ENCODE results near the gene C2orf15. TPM values are rescaled to one million over a fixed set of nuclear protein-coding genes. Genes with fewer than 3 reads are reported as not detected.

C2orf15 gene
- total and polyA plus RNA-seq, 9 of the 15 experiments (the other 6 are each of a cell fraction or from before 2014, with no cell fraction given): 0.04 to 0.27 (median 0.15) TPM; not detected in 1

DNA sequence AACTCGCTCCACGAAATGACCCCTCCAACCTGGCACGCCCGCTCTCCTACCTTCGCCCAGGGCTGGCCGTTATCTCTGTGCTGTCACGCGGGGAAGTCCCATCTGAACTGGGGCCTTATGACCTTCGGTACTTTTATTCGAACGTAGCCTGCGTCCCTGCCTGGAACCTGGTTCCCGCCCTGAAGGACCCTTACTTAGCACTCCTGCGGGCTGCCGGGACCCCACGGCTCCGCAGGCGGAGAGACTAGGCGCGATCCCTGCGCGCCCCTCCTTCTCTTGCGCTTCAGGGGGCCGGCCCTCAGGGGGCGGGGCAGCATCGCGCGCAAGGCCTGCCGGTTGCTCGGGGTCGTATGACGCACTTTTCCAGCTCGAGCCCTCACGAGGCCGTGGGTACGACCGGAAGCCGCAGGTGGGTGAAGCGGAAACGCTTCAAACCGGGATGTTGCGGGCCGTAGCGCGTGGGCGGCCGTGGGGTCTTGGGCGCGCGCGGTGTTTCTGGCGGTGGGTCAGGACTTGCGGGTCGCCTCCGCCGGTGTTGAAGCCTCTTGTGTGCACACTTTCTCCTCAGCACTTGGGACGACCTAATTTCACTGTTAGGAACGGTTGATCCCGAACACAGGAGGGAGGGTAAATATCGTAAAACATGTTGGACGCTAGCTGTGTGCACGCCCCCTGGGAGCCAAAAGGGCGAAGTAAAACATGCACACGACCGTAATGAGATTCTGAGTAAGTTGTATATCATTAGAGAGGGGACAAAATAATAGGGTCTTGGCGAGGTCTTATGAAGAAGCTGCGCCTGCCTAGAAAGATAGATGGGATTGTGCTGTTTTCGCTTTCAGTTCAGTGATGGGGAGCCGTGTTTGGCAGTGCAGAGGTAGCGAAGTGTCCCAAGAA lies 13.4 kb downstream of the C2orf15 start, which contains the start of the genes LIPT1 and TSGA10 (continued):
- TF ChIP-seq PRPF4 (IDR thresholded peaks at IDR 0.05; ENCODE audit: insufficient read depth, low read depth, low read length, poor library complexity, severe bottlenecking) (no peak), ZNF175 (CRISPR knock-in tag; IDR thresholded peaks at IDR 0.05; ENCODE audit: low read depth) (no peak), NEUROD1 (IDR thresholded peaks at IDR 0.05; ENCODE audit: borderline replicate concordance, low read depth, low read length, partially characterized antibody) (peak; percentile 15), SP1 (CRISPR knock-in tag; IDR thresholded peaks at IDR 0.05) (peak; percentile 78), GTF2E2 (tag; IDR thresholded peaks at IDR 0.05) (peak; percentile 80), FOSL1 (tag; conservative IDR thresholded peaks at IDR 0.05) (peak; percentile 60), LCOR (CRISPR knock-in tag; IDR thresholded peaks at IDR 0.05) (no peak), ZFP30 (CRISPR knock-in tag; IDR thresholded peaks at IDR 0.05; ENCODE audit: borderline replicate concordance) (no peak), CREM (IDR thresholded peaks at IDR 0.05; ENCODE audit: low read depth) (peak; percentile 92), PHB2 (IDR thresholded peaks at IDR 0.05; ENCODE audit: low read depth) (no peak; the same call in 1 of the 2 replicates), SAP30 (IDR thresholded peaks at IDR 0.05; ENCODE audit: borderline replicate concordance, insufficient read depth, low read depth, low read length, poor library complexity, severe bottlenecking) (peak; percentile 72), KDM4B (IDR thresholded peaks at IDR 0.05; ENCODE audit: borderline replicate concordance in 2 of 2, low read depth in 1 of 2) (peak in 1 of 2 experiments; percentile 35; a peak in 1 of 4 replicates), HDAC8 (tag; IDR thresholded peaks at IDR 0.05) (0 out of 2 replicates have a peak, but pooled peaks have one; percentile 30)
- TF ChIP-seq, protein P1, sequence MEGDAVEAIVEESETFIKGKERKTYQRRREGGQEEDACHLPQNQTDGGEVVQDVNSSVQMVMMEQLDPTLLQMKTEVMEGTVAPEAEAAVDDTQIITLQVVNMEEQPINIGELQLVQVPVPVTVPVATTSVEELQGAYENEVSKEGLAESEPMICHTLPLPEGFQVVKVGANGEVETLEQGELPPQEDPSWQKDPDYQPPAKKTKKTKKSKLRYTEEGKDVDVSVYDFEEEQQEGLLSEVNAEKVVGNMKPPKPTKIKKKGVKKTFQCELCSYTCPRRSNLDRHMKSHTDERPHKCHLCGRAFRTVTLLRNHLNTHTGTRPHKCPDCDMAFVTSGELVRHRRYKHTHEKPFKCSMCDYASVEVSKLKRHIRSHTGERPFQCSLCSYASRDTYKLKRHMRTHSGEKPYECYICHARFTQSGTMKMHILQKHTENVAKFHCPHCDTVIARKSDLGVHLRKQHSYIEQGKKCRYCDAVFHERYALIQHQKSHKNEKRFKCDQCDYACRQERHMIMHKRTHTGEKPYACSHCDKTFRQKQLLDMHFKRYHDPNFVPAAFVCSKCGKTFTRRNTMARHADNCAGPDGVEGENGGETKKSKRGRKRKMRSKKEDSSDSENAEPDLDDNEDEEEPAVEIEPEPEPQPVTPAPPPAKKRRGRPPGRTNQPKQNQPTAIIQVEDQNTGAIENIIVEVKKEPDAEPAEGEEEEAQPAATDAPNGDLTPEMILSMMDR (IDR thresholded peaks at IDR 0.05 in 2 of 3, conservative IDR thresholded peaks at IDR 0.05 in 1 of 3; ENCODE audit: insufficient read depth in 2 of 3, low read depth in 1 of 3, low read length in 3 of 3): peak; percentile 11 to 38 (median 27); a peak in 2 of 6 replicates
- TF ChIP-seq, protein P2, sequence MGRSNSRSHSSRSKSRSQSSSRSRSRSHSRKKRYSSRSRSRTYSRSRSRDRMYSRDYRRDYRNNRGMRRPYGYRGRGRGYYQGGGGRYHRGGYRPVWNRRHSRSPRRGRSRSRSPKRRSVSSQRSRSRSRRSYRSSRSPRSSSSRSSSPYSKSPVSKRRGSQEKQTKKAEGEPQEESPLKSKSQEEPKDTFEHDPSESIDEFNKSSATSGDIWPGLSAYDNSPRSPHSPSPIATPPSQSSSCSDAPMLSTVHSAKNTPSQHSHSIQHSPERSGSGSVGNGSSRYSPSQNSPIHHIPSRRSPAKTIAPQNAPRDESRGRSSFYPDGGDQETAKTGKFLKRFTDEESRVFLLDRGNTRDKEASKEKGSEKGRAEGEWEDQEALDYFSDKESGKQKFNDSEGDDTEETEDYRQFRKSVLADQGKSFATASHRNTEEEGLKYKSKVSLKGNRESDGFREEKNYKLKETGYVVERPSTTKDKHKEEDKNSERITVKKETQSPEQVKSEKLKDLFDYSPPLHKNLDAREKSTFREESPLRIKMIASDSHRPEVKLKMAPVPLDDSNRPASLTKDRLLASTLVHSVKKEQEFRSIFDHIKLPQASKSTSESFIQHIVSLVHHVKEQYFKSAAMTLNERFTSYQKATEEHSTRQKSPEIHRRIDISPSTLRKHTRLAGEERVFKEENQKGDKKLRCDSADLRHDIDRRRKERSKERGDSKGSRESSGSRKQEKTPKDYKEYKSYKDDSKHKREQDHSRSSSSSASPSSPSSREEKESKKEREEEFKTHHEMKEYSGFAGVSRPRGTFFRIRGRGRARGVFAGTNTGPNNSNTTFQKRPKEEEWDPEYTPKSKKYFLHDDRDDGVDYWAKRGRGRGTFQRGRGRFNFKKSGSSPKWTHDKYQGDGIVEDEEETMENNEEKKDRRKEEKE (IDR thresholded peaks at IDR 0.05; ENCODE audit: borderline replicate concordance in 1 of 2, control insufficient read depth in 1 of 2, low read depth in 2 of 2, low read length in 1 of 2): 0 out of 4 replicates have a peak, but pooled peaks of 1 of the 2 experiments have one; percentile 16
- TF ChIP-seq, protein P3, sequence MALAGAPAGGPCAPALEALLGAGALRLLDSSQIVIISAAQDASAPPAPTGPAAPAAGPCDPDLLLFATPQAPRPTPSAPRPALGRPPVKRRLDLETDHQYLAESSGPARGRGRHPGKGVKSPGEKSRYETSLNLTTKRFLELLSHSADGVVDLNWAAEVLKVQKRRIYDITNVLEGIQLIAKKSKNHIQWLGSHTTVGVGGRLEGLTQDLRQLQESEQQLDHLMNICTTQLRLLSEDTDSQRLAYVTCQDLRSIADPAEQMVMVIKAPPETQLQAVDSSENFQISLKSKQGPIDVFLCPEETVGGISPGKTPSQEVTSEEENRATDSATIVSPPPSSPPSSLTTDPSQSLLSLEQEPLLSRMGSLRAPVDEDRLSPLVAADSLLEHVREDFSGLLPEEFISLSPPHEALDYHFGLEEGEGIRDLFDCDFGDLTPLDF (CRISPR knock-in tag; IDR thresholded peaks at IDR 0.05): no peak; the same call in 1 of the 2 replicates
- TF ChIP-seq, protein P4, sequence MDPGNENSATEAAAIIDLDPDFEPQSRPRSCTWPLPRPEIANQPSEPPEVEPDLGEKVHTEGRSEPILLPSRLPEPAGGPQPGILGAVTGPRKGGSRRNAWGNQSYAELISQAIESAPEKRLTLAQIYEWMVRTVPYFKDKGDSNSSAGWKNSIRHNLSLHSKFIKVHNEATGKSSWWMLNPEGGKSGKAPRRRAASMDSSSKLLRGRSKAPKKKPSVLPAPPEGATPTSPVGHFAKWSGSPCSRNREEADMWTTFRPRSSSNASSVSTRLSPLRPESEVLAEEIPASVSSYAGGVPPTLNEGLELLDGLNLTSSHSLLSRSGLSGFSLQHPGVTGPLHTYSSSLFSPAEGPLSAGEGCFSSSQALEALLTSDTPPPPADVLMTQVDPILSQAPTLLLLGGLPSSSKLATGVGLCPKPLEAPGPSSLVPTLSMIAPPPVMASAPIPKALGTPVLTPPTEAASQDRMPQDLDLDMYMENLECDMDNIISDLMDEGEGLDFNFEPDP (CRISPR knock-in tag; IDR thresholded peaks at IDR 0.05): no peak
